Urinary bladder (tissue), 4 donors: Measurements from ENCODE around the gene FAM13B. TPM values are rescaled to one million over a fixed set of nuclear protein-coding genes. Genes with fewer than 3 reads are reported as not detected.
"Not testable (repeated sequence)": the region's sequence is repeated elsewhere in the genome, so short reads cannot be mapped to it uniquely, and the experiment has no call there.

Experiments used
- DNase-seq: peaks from one replicate; pipeline ENCODE4 v3.0.0-alpha.2; 2015; ENCODE audit errors: extremely low spot score
- H3K27ac ChIP-seq: one replicate; pipeline ENCODE4 v1.5.1; 2013; ENCODE audit warnings: low read depth, mild to moderate bottlenecking, moderate library complexity
- H3K36me3 ChIP-seq: one replicate; pipeline ENCODE4 v1.6.1; 2013; ENCODE audit warnings: mild to moderate bottlenecking, moderate library complexity; ENCODE audit not compliant: insufficient read depth
- H3K4me1 ChIP-seq: one replicate; pipeline ENCODE4 v1.6.1; 2013; ENCODE audit warnings: mild to moderate bottlenecking, moderate library complexity; ENCODE audit not compliant: insufficient read depth
- H3K4me3 ChIP-seq: one replicate; pipeline ENCODE4 v1.5.1; 2013; ENCODE audit warnings: low read depth, low read length
- WGBS: extraction: QIAGEN DNeasy Blood & Tissue Kit; methylation state at CpG from one replicate; pipeline ENCODE4 v1.1.7; 2013; 5-methylcytosine and 5-hydroxymethylcytosine counted together
- polyA plus RNA-seq: library from polyadenylated mRNA; stranded (reverse); fragments of 200-250 nt; gene quantifications from one replicate; pipeline ENCODE4 v1.2.3, GENCODE V29; 2013
- total RNA-seq: library from RNA; depleted of rRNA; stranded (reverse); fragments of >200 nt; gene quantifications from one replicate; pipeline ENCODE4 v1.2.3, GENCODE V29; 2014
- donor health status: healthy with polysubstance abuse.
- donor health status: healthy.

The FAM13B gene
- total and polyA plus RNA-seq, 2 donors = 32.6 to 107 TPM

GRCh38 chr5:137989419-137989818 lies 43.5 kb downstream of the FAM13B start:
- no peak overlapping the region for H3K4me3 ChIP-seq
- H3K27ac ChIP-seq = no peak overlapping the region
- H3K4me1 ChIP-seq = no peaks in the 10 kb centered on the region
- no peaks in the 10 kb centered on the region for H3K36me3 ChIP-seq
- WGBS = 96% methylated on average over 5 of the region's 5 CpGs
- DNase-seq = no peak

GRCh38 chr5:137975208-137975607 lies 57.7 kb downstream of the FAM13B start:
- 95% methylated on average over 3 of the region's 3 CpGs for WGBS
- Histone ChIP-seq H3K4me3 (no peak overlapping the region), H3K4me1 (no peaks in the 10 kb centered on the region), H3K36me3 (no peaks in the 10 kb centered on the region), H3K27ac (no peak overlapping the region)
- DNase-seq = no peak

GRCh38 chr5:137970384-137970783 lies 62.5 kb downstream of the FAM13B start:
- H3K27ac ChIP-seq, H3K36me3 ChIP-seq, H3K4me1 ChIP-seq, H3K4me3 ChIP-seq, DNase-seq: not testable (repeated sequence)
- WGBS = over 99% methylated on average over 3 of the region's 4 CpGs

GRCh38 chr5:137960819-137961218 lies 72.1 kb downstream of the FAM13B start:
- no peak overlapping the region for H3K27ac ChIP-seq
- H3K4me1 ChIP-seq = no peaks in the 10 kb centered on the region
- WGBS = 91% methylated on average over 3 of the region's 3 CpGs
- no peak for DNase-seq
- H3K4me3 ChIP-seq = no peak overlapping the region
- H3K36me3 ChIP-seq = peaks cover 5% of the 10 kb centered on the region

GRCh38 chr5:137960141-137960540 lies 72.7 kb downstream of the FAM13B start:
- Histone ChIP-seq H3K36me3 (peaks cover 3% of the 10 kb centered on the region), H3K4me3 (no peak overlapping the region), H3K4me1 (no peaks in the 10 kb centered on the region), H3K27ac (no peak overlapping the region)
- 39% methylated on average over 2 of the region's 2 CpGs for WGBS
- no peak for DNase-seq

GRCh38 chr5:137959488-137959887 lies 73.4 kb downstream of the FAM13B start:
- DNase-seq = no peak
- peaks cover under 1% of the 10 kb centered on the region for H3K36me3 ChIP-seq
- H3K27ac ChIP-seq = no peak overlapping the region
- H3K4me1 ChIP-seq = no peaks in the 10 kb centered on the region
- no peak overlapping the region for H3K4me3 ChIP-seq
- 70% methylated on average over 4 of the region's 4 CpGs for WGBS

GRCh38 chr5:137957948-137958347 lies 74.9 kb downstream of the FAM13B start:
- Histone ChIP-seq H3K27ac (no peak overlapping the region), H3K4me1 (no peaks in the 10 kb centered on the region), H3K4me3 (no peak overlapping the region), H3K36me3 (peaks cover under 1% of the 10 kb centered on the region)
- WGBS = 13% methylated on average over 1 of the region's 1 CpG
- no peak for DNase-seq

GRCh38 chr5:137954131-137954879 lies 78.6 kb downstream of the FAM13B start:
- DNase-seq = peak; percentile 29
- Histone ChIP-seq H3K27ac (peak overlapping the region; percentile 32), H3K36me3 (peaks cover 3% of the 10 kb centered on the region), H3K4me3 (no peak overlapping the region), H3K4me1 (no peaks in the 10 kb centered on the region)
- WGBS = 49% methylated on average over 9 of the region's 9 CpGs

- no peak overlapping the region for H3K27ac ChIP-seq
- DNase-seq = no peak
- WGBS = 100% methylated on average over 1 of the region's 1 CpG
- H3K4me1 ChIP-seq = no peaks in the 10 kb centered on the region
- no peak overlapping the region for H3K4me3 ChIP-seq
- H3K36me3 ChIP-seq = peaks cover 7% of the 10 kb centered on the region
These were observed 87.1 kb downstream of the FAM13B start for GRCh38 chr5:137945825-137946224.

GRCh38 chr5:137944280-137944679 lies 88.6 kb downstream of the FAM13B start:
- H3K4me3 ChIP-seq, H3K36me3 ChIP-seq, H3K27ac ChIP-seq, DNase-seq, H3K4me1 ChIP-seq: not testable (repeated sequence)
- WGBS = 98% methylated on average over 4 of the region's 4 CpGs

GRCh38 chr5:137939331-137939730 lies 93.5 kb downstream of the FAM13B start:
- Histone ChIP-seq H3K4me1 (no peaks in the 10 kb centered on the region), H3K4me3 (no peak overlapping the region), H3K27ac (no peak overlapping the region), H3K36me3 (peaks cover 8% of the 10 kb centered on the region)
- DNase-seq = no peak
- WGBS = 88% methylated on average over 7 of the region's 7 CpGs

GRCh38 chr5:137938751-137939143 lies 94.1 kb downstream of the FAM13B start:
- H3K36me3 ChIP-seq = peaks cover 8% of the 10 kb centered on the region
- 98% methylated on average over 1 of the region's 1 CpG for WGBS
- DNase-seq = no peak

GRCh38 chr5:137937994-137938750 lies 94.7 kb downstream of the FAM13B start:
- H3K36me3 ChIP-seq = peaks cover 8% of the 10 kb centered on the region
- H3K4me3 ChIP-seq = no peak overlapping the region
- H3K27ac ChIP-seq = no peak overlapping the region
- H3K4me1 ChIP-seq = no peaks in the 10 kb centered on the region
- 80% methylated on average over 1 of the region's 1 CpG for WGBS
- DNase-seq = no peak

More at GRCh38 chr5:137938751-137939143, 94.1 kb downstream of the FAM13B start:
- H3K4me3 ChIP-seq = no peak overlapping the region
- no peak overlapping the region for H3K27ac ChIP-seq
- no peaks in the 10 kb centered on the region for H3K4me1 ChIP-seq

- Histone ChIP-seq H3K27ac (no peak overlapping the region), H3K4me3 (no peak overlapping the region), H3K4me1 (no peaks in the 10 kb centered on the region), H3K36me3 (peaks cover 8% of the 10 kb centered on the region)
- WGBS = 63% methylated on average over 3 of the region's 3 CpGs
- DNase-seq = no peak
These were observed 97.2 kb downstream of the FAM13B start for GRCh38 chr5:137935694-137936093.
